ENCODE data around the gene TXNRD2. TPM values are rescaled to one million over a fixed set of nuclear protein-coding genes. Genes with fewer than 3 reads are reported as not detected.

Gene TXNRD2
- total RNA-seq, 1 donor from 2014 or later: 0.19 TPM

- Histone ChIP-seq H3K36me3 (no peaks in the 10 kb centered on the region), H3K4me3 (no peak overlapping the region), H3F3A (ENCODE audit: low read depth) (no peaks in the 10 kb centered on the region), H3K27ac (no peak overlapping the region), H3K27me3 (no peaks in the 10 kb centered on the region), H4K20me1 (ENCODE audit: low read depth) (peaks cover 5% of the 10 kb centered on the region), H3K4me2 (no peak overlapping the region), H3K79me2 (ENCODE audit: low read depth) (no peaks in the 10 kb centered on the region), H2AFZ (replicated peaks) (no peak overlapping the region), H3K9me3 (ENCODE audit: low read depth) (no peaks in the 10 kb centered on the region), H3K4me1 (no peaks in the 10 kb centered on the region), H3K9ac (no peak overlapping the region)
- DNase-seq (ENCODE audit: low spot score): no peak
- no peaks in the 10 kb centered on the region for H3K36me3 Mint-ChIP-seq
- no peaks in the 10 kb centered on the region for H3K9me3 Mint-ChIP-seq
- no peaks in the 10 kb centered on the region for H3K27me3 Mint-ChIP-seq (ENCODE audit: insufficient read depth, low read depth)
- H3K27ac Mint-ChIP-seq: no peak overlapping the region
- no peak overlapping the region for H3K4me3 Mint-ChIP-seq
- peaks cover 2% of the 10 kb centered on the region for H3K4me1 Mint-ChIP-seq
- no peak for TF ChIP-seq EZH2 (IDR thresholded peaks at IDR 0.05)
- TF ChIP-seq EZH2phosphoT487 (IDR thresholded peaks at IDR 0.05): no peak
- TF ChIP-seq, protein P1, sequence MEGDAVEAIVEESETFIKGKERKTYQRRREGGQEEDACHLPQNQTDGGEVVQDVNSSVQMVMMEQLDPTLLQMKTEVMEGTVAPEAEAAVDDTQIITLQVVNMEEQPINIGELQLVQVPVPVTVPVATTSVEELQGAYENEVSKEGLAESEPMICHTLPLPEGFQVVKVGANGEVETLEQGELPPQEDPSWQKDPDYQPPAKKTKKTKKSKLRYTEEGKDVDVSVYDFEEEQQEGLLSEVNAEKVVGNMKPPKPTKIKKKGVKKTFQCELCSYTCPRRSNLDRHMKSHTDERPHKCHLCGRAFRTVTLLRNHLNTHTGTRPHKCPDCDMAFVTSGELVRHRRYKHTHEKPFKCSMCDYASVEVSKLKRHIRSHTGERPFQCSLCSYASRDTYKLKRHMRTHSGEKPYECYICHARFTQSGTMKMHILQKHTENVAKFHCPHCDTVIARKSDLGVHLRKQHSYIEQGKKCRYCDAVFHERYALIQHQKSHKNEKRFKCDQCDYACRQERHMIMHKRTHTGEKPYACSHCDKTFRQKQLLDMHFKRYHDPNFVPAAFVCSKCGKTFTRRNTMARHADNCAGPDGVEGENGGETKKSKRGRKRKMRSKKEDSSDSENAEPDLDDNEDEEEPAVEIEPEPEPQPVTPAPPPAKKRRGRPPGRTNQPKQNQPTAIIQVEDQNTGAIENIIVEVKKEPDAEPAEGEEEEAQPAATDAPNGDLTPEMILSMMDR (IDR thresholded peaks at IDR 0.05): no peak
These were observed 72.7 kb downstream of the TXNRD2 start for GRCh38 chr22:19868773-19869471.

DNA sequence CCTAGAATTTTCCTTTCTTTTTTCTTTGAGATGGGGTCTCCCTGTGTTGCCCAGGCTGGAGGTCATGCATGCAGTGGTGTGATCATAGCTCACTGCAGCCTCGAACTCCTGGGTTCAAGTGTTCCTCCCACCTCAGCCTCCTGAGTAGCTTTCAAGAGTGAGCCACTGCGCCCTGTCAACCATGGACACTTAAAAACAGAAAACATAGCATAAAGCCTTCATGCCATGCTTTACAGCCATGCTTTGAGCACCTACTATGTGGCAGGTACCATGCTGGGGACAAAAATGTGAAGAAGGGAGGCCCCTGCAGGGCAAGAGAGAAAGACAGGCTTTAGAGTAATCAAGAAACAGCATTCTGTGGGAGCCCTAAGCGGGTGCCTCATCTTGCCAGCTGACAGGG, 73.3 kb downstream of the TXNRD2 start:
- TF ChIP-seq EZH2phosphoT487 (IDR thresholded peaks at IDR 0.05) (no peak), EZH2 (IDR thresholded peaks at IDR 0.05) (no peak)
- TF ChIP-seq, protein P1 (IDR thresholded peaks at IDR 0.05): no peak
- no peak overlapping the region for H3K9ac ChIP-seq
- Mint-ChIP-seq H3K4me3 (no peak overlapping the region), H3K9me3 (no peaks in the 10 kb centered on the region), H3K4me1 (peaks cover 2% of the 10 kb centered on the region), H3K27me3 (ENCODE audit: insufficient read depth, low read depth) (no peaks in the 10 kb centered on the region), H3K27ac (no peak overlapping the region), H3K36me3 (no peaks in the 10 kb centered on the region)
- no peak overlapping the region for H3K4me3 ChIP-seq
- H3K9me3 ChIP-seq (ENCODE audit: low read depth): no peaks in the 10 kb centered on the region
- no peak overlapping the region for H3K27ac ChIP-seq
- DNase-seq (ENCODE audit: low spot score): no peak
- no peaks in the 10 kb centered on the region for H3K79me2 ChIP-seq (ENCODE audit: low read depth)
- no peak overlapping the region for H2AFZ ChIP-seq (replicated peaks)
- no peaks in the 10 kb centered on the region for H3K36me3 ChIP-seq
- no peaks in the 10 kb centered on the region for H3K27me3 ChIP-seq
- peaks cover 5% of the 10 kb centered on the region for H4K20me1 ChIP-seq (ENCODE audit: low read depth)
- no peak overlapping the region for H3K4me2 ChIP-seq
- no peaks in the 10 kb centered on the region for H3K4me1 ChIP-seq
- H3F3A ChIP-seq (ENCODE audit: low read depth): no peaks in the 10 kb centered on the region

DNA sequence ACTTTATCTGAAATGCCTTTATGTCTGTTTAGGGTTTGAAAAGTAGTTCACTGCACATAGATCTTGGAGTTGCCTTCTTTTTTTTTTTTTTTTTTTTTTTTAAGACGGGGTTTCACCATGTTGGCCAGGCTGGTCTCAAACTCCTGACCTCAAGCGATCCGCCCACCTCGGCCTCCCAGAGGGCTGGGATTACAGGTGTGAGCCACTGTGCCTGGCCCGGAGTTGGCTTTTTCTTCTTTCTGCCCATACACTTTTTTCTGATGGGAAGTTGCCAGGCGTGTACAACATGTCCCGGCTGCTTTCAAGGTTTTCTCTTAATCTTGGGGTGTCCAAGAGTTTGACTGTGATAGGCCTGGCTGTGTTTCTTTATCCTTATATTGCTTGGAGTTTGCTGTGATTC, 74.0 kb downstream of the TXNRD2 start:
- no peaks in the 10 kb centered on the region for H3K36me3 Mint-ChIP-seq
- Histone ChIP-seq H3K4me1 (no peaks in the 10 kb centered on the region), H3K79me2 (ENCODE audit: low read depth) (no peaks in the 10 kb centered on the region), H3K4me3 (no peak overlapping the region), H3K27me3 (no peaks in the 10 kb centered on the region), H4K20me1 (ENCODE audit: low read depth) (peaks cover 5% of the 10 kb centered on the region), H3K27ac (no peak overlapping the region), H3K9me3 (ENCODE audit: low read depth) (no peaks in the 10 kb centered on the region), H3K4me2 (no peak overlapping the region), H3K36me3 (no peaks in the 10 kb centered on the region), H3F3A (ENCODE audit: low read depth) (no peaks in the 10 kb centered on the region), H3K9ac (no peak overlapping the region), H2AFZ (replicated peaks) (no peak overlapping the region)
- H3K27ac Mint-ChIP-seq: no peak overlapping the region
- H3K9me3 Mint-ChIP-seq: no peaks in the 10 kb centered on the region
- peaks cover 2% of the 10 kb centered on the region for H3K4me1 Mint-ChIP-seq
- H3K27me3 Mint-ChIP-seq (ENCODE audit: insufficient read depth, low read depth): no peaks in the 10 kb centered on the region
- no peak overlapping the region for H3K4me3 Mint-ChIP-seq
- TF ChIP-seq EZH2phosphoT487 (IDR thresholded peaks at IDR 0.05) (no peak), EZH2 (IDR thresholded peaks at IDR 0.05) (no peak)
- TF ChIP-seq, protein P1 (IDR thresholded peaks at IDR 0.05): no peak
- no peak for DNase-seq (ENCODE audit: low spot score)
